Esophagus muscularis mucosa (tissue), 4 donors: ENCODE data around the gene BFSP2. TPM values are rescaled to one million over a fixed set of nuclear protein-coding genes. Genes with fewer than 3 reads are reported as not detected.

Experiments
- DNase-seq: peaks from one replicate; pipeline ENCODE4 v3.0.0-alpha.2; 2017; ENCODE audit errors: extremely low spot score
- H3K27ac ChIP-seq, 4 donors: fragments of 200-600 bp; sonication (generic); replicated peaks in 1 of 4; 1 replicate in 3 of 4; 2 replicates in 1 of 4; pipeline ENCODE4 v1.5.1; 2016 to 2019; ENCODE audit warnings: mild to moderate bottlenecking in 1 of 4
- H3K27me3 ChIP-seq, 4 donors: fragments of 200-600 bp; sonication (generic); one replicate each; pipeline versions ENCODE4 v1.5.1 to v1.6.0; 2016 to 2019
- H3K36me3 ChIP-seq, 4 donors: fragments of 200-600 bp; sonication (generic); one replicate each; pipeline ENCODE4 v1.5.1; 2016 to 2019
- H3K4me1 ChIP-seq, 4 donors: fragments of 200-600 bp; sonication (generic); one replicate each; pipeline ENCODE4 v1.5.1; 2016 to 2019
- H3K4me3 ChIP-seq, 4 donors: fragments of 200-600 bp; sonication (generic); 1 replicate in 2 of 4; 2 replicates in 2 of 4; pipeline ENCODE4 v1.5.1; 2016 to 2019; ENCODE audit warnings: mild to moderate bottlenecking in 4 of 4, moderate library complexity in 1 of 4
- H3K9me3 ChIP-seq, 4 donors: fragments of 200-600 bp; sonication (generic); 1 replicate in 3 of 4; 2 replicates in 1 of 4; pipeline ENCODE4 v1.5.1; 2016 to 2019
- CTCF ChIP-seq, 3 experiments: fragments of 200-600 bp in 2 of 3; fragments of 450-650 bp in 1 of 3; sonication (generic) in 2 of 3; IDR thresholded peaks; one replicate each; pipeline ENCODE4 v1.5.1; 2017 to 2019; ENCODE audit warnings: antibody characterized with exemption in 3 of 3, mild to moderate bottlenecking in 2 of 3, moderate library complexity in 1 of 3
- EP300 ChIP-seq: sonication (generic); formaldehyde crosslinking; IDR thresholded peaks from one replicate; pipeline ENCODE4 v1.6.1; 2017; ENCODE audit warnings: antibody characterized with exemption
- POLR2A ChIP-seq: fragments of 450-650 bp; IDR thresholded peaks from one replicate; pipeline ENCODE4 v1.6.1; 2017; ENCODE audit warnings: antibody characterized with exemption, moderate library complexity, mild to moderate bottlenecking, low read depth
- POLR2AphosphoS5 ChIP-seq, 2 donors: sonication (generic); formaldehyde crosslinking; IDR thresholded peaks; one replicate each; pipeline ENCODE4 v1.6.1; 2017; ENCODE audit warnings: antibody characterized with exemption in 2 of 2
- WGBS: methylation state at CpG from one replicate; pipeline ENCODE4 v1.1.5; 2018; 5-methylcytosine and 5-hydroxymethylcytosine counted together
- intact Hi-C: fragments of 100-400 bp; cut with DNase I; formaldehyde crosslinking; loops from one replicate; pipeline ENCODE4 v1.15.1; 2023
- total RNA-seq, 4 donors: library from RNA; depleted of rRNA; stranded (reverse); fragments of >200 nt; gene quantifications; one replicate each; pipeline versions ENCODE4 v1.1.0 to v1.2.1, GENCODE V29; 2016

Gene BFSP2
- total RNA-seq, 4 donors from 2014 or later = not detected

DNA sequence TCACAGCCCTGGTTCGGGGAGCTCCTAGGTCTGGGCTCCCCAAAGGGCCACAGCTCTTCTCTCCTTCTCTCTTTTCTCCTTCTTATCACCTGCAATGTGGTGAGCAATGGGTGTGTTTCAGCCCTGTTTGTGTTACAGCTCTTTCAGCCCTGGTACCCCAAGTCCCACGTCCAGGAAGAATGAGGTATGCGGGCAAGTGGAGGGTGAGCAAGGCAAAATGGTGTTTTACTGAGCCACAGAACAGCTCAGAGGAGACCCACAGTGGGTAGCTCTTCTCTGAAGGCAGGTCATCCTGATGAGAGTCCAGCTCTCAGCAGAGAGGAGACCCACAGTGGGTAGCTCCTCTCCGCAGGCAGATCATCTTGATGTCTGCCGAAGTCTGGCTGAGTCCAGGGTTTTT is 86.8 kb downstream of the BFSP2 start:
- intact Hi-C loops = no loop called here
- DNase-seq = peak; percentile 34
- H3K4me3 ChIP-seq = no peak overlapping the region
- no peak overlapping the region for H3K27ac ChIP-seq
- peaks cover 0 to 6% (median 0%) of the 10 kb centered on the region in 4 donors for H3K9me3 ChIP-seq
- TF ChIP-seq POLR2A = no peak
- no peak for TF ChIP-seq POLR2AphosphoS5 (IDR thresholded peaks at IDR 0.05)
- no peak for TF ChIP-seq EP300
- no peak for TF ChIP-seq CTCF (IDR thresholded peaks at IDR 0.05)
- WGBS = 100% methylated on average over 3 of the region's 5 CpGs
- no peaks in the 10 kb centered on the region for H3K4me1 ChIP-seq
- H3K27me3 ChIP-seq = no peaks in the 10 kb centered on the region
- no peaks in the 10 kb centered on the region for H3K36me3 ChIP-seq

DNA sequence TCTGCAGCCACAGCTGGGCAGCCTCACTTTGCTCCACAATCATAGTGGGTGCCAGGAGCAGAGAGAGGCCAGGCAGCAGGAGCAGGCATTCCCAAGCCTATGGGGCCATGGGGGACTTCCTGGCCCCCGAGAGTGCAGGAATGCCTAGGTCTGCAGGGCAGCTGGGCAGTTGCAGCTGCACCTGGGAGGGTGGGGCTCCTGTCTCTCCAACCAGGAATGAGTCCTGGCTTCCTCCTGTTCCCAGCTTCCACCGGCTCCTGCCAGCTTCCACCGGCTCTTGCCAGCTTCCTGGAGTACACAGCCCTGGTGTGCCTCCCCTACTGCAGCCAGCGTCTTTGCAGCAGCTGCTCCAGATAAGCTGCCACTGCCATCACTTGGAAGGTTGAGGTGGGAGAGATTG is 87.3 kb downstream of the BFSP2 start:
- Histone ChIP-seq H3K4me3 (no peak overlapping the region), H3K4me1 (no peaks in the 10 kb centered on the region), H3K36me3 (no peaks in the 10 kb centered on the region), H3K9me3 (peaks cover 0 to 6% (median 0%) of the 10 kb centered on the region in 4 donors), H3K27ac (no peak overlapping the region), H3K27me3 (no peaks in the 10 kb centered on the region)
- WGBS = 87% methylated on average over 4 of the region's 4 CpGs
- intact Hi-C loops = no loop called here
- no peak for TF ChIP-seq POLR2A
- TF ChIP-seq EP300 = no peak
- no peak for TF ChIP-seq CTCF (IDR thresholded peaks at IDR 0.05)
- no peak for TF ChIP-seq POLR2AphosphoS5 (IDR thresholded peaks at IDR 0.05)
- no peak for DNase-seq

DNA sequence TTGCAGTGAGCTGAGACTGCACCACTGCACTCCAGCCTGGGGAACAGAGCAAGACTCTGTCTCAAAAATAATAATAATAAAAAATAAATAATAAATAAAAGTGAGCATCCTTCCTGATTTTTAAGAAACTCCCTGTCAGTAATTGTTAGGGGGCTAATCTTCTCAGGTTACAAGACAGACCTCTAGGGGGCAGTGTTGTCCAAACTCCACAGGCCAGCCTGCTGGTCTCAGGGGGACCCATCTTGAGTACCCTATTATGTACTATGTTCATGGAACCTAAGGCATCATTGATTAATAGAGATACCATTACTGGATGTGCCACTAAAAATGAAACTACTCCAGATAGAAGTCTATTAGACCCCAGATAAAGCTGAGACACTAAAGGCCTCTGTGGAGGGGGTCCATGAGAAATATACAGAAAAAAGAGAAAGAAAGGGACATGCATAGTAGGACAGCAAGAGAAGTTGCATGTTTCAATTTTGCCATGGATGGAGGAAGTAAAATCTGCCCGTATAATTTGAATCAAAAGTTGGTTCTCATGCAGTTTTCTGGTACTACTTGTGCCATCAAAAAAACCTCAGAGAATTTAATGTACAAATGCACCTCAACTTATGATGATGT is 88.2 kb downstream of the BFSP2 start:
- DNase-seq = peak; percentile 86
- no peaks in the 10 kb centered on the region for H3K4me1 ChIP-seq
- no peak overlapping the region for H3K27ac ChIP-seq
- no peaks in the 10 kb centered on the region for H3K36me3 ChIP-seq
- peaks cover 0 to 6% (median 0%) of the 10 kb centered on the region in 4 donors for H3K9me3 ChIP-seq
- intact Hi-C loops = loop anchor here (2.0 kb wide), 1 partner anchor 91 kb away; no protein-coding TSS in a partner anchor
- no peak overlapping the region for H3K4me3 ChIP-seq
- TF ChIP-seq CTCF (IDR thresholded peaks at IDR 0.05) = peak; percentile 47 to 63 (median 56)
- no peak for TF ChIP-seq POLR2A
- WGBS = 69% methylated on average over 1 of the region's 1 CpG
- no peaks in the 10 kb centered on the region for H3K27me3 ChIP-seq

GRCh38 chr3:133488785-133489367 is 89.0 kb downstream of the BFSP2 start:
- H3K36me3 ChIP-seq = no peaks in the 10 kb centered on the region
- no peak overlapping the region for H3K4me3 ChIP-seq
- H3K9me3 ChIP-seq = peaks cover 0 to 6% (median 0%) of the 10 kb centered on the region in 4 donors
- peak; percentile 39 for DNase-seq
- 55% methylated on average over 3 of the region's 3 CpGs for WGBS
- no peaks in the 10 kb centered on the region for H3K4me1 ChIP-seq
- intact Hi-C loops = loop anchor here (2.0 kb wide), 1 partner anchor 90 kb away; no protein-coding TSS in a partner anchor
- no peak for TF ChIP-seq POLR2AphosphoS5 (IDR thresholded peaks at IDR 0.05)
- TF ChIP-seq CTCF (IDR thresholded peaks at IDR 0.05) = no peak
- TF ChIP-seq POLR2A = no peak
- TF ChIP-seq EP300 = no peak
- no peak overlapping the region for H3K27ac ChIP-seq
- no peaks in the 10 kb centered on the region for H3K27me3 ChIP-seq
